Transverse colon (tissue), 1 donor: ENCODE data around the gene DOCK1.
"Not testable (repeated sequence)": the region's sequence is repeated elsewhere in the genome, so short reads cannot be mapped to it uniquely, and the experiment has no call there.

Experiments used
- EP300 ChIP-seq: sonication (generic); formaldehyde crosslinking; IDR thresholded peaks from one replicate; pipeline ENCODE4 v1.6.1; 2017; ENCODE audit warnings: antibody characterized with exemption, low read depth
- POLR2A ChIP-seq: fragments of 450-650 bp; IDR thresholded peaks from one replicate; pipeline ENCODE4 v1.6.1; 2016; ENCODE audit warnings: antibody characterized with exemption, mild to moderate bottlenecking, moderate library complexity

GRCh38 chr10:126938121-126938520 lies 32.9 kb downstream of the DOCK1 start:
- TF ChIP-seq POLR2A, EP300: not testable (repeated sequence)
